KOPT-K1 (cell line): ENCODE data around the gene MSMB.

Experiments used
- H3K27ac ChIP-seq: fragments of 200-600 bp; sonication (generic); 2 replicates; pipeline ENCODE4 v1.5.1; 2016; ENCODE audit warnings: antibody characterized with exemption, mild to moderate bottlenecking, low read depth, low read length; ENCODE audit not compliant: poor library complexity, severe bottlenecking
- H3K36me3 ChIP-seq: fragments of 200-600 bp; sonication (generic); 2 replicates; pipeline ENCODE4 v1.5.1; 2017; ENCODE audit warnings: antibody characterized with exemption, mild to moderate bottlenecking, low read length, moderate library complexity; ENCODE audit not compliant: insufficient read depth
- H3K9me3 ChIP-seq: fragments of 200-600 bp; sonication (generic); 2 replicates; pipeline ENCODE4 v1.5.1; 2017; ENCODE audit warnings: antibody characterized with exemption, low read length, mild to moderate bottlenecking; ENCODE audit not compliant: insufficient read depth, poor library complexity, severe bottlenecking

MSMB gene

GRCh38 chr10:46030091-46030937 lies 15.8 kb downstream of the MSMB start, which contains the start of gene NCOA4:
Gene NCOA4, minus strand, starts transcription at chr10:46030623. Its CDS starts 13,943 bp downstream, at chr10:46016680.
- peak within 1 kb of the TSS; percentile 83 for H3K27ac ChIP-seq
- H3K36me3 ChIP-seq = peaks cover 27% of the 10 kb centered on the region
- no peaks in the 10 kb centered on the region for H3K9me3 ChIP-seq

GRCh38 chr10:46029461-46030030 lies 16.5 kb downstream of the MSMB start:
- Histone ChIP-seq H3K9me3 (no peaks in the 10 kb centered on the region), H3K36me3 (peaks cover 32% of the 10 kb centered on the region), H3K27ac (peak overlapping the region; percentile 83)

GRCh38 chr10:46028584-46029460 lies 17.2 kb downstream of the MSMB start:
- Histone ChIP-seq H3K9me3 (no peaks in the 10 kb centered on the region), H3K27ac (peak overlapping the region; percentile 83), H3K36me3 (peaks cover 33% of the 10 kb centered on the region)

- H3K36me3 ChIP-seq = peaks cover 42% of the 10 kb centered on the region
- H3K9me3 ChIP-seq = no peaks in the 10 kb centered on the region
- no peak overlapping the region for H3K27ac ChIP-seq
These were observed 20.0 kb downstream of the MSMB start for GRCh38 chr10:46026106-46026505.

- peaks cover 42% of the 10 kb centered on the region for H3K36me3 ChIP-seq
- H3K9me3 ChIP-seq = no peaks in the 10 kb centered on the region
- no peak overlapping the region for H3K27ac ChIP-seq
These were observed 20.7 kb downstream of the MSMB start for GRCh38 chr10:46025406-46025805.

- H3K9me3 ChIP-seq = no peaks in the 10 kb centered on the region
- no peak overlapping the region for H3K27ac ChIP-seq
- peaks cover 42% of the 10 kb centered on the region for H3K36me3 ChIP-seq
These were observed 21.1 kb downstream of the MSMB start for GRCh38 chr10:46024948-46025347.

GRCh38 chr10:46022978-46023702 lies 22.9 kb downstream of the MSMB start:
- Histone ChIP-seq H3K9me3 (no peaks in the 10 kb centered on the region), H3K27ac (no peak overlapping the region), H3K36me3 (peaks cover 54% of the 10 kb centered on the region)

- Histone ChIP-seq H3K9me3 (no peaks in the 10 kb centered on the region), H3K27ac (peak overlapping the region; percentile 37), H3K36me3 (peaks cover 49% of the 10 kb centered on the region)
These were observed 25.8 kb downstream of the MSMB start for GRCh38 chr10:46020344-46020657.

- H3K36me3 ChIP-seq = peaks cover 50% of the 10 kb centered on the region
- H3K27ac ChIP-seq = peak overlapping the region; percentile 37
- no peaks in the 10 kb centered on the region for H3K9me3 ChIP-seq
These were observed 26.3 kb downstream of the MSMB start for GRCh38 chr10:46019569-46020343.

GRCh38 chr10:46019177-46019528 lies 26.9 kb downstream of the MSMB start:
- H3K36me3 ChIP-seq = peaks cover 56% of the 10 kb centered on the region
- H3K9me3 ChIP-seq = no peaks in the 10 kb centered on the region
- H3K27ac ChIP-seq = peak overlapping the region; percentile 4

- Histone ChIP-seq H3K36me3 (peaks cover 58% of the 10 kb centered on the region), H3K9me3 (no peaks in the 10 kb centered on the region), H3K27ac (peak overlapping the region; percentile 4)
These were observed 27.5 kb downstream of the MSMB start for GRCh38 chr10:46018453-46019176.

- Histone ChIP-seq H3K9me3 (no peaks in the 10 kb centered on the region), H3K36me3 (peaks cover 60% of the 10 kb centered on the region), H3K27ac (no peak overlapping the region)
These were observed 28.3 kb downstream of the MSMB start for GRCh38 chr10:46017733-46018132.

- H3K36me3 ChIP-seq = peaks cover 69% of the 10 kb centered on the region
- no peak overlapping the region for H3K27ac ChIP-seq
- H3K9me3 ChIP-seq = no peaks in the 10 kb centered on the region
These were observed 29.3 kb downstream of the MSMB start for GRCh38 chr10:46016811-46017210.

- H3K36me3 ChIP-seq = peaks cover 76% of the 10 kb centered on the region
- no peaks in the 10 kb centered on the region for H3K9me3 ChIP-seq
- H3K27ac ChIP-seq = no peak overlapping the region
These were observed 29.9 kb downstream of the MSMB start for GRCh38 chr10:46016190-46016589.
